HG02763 (cell line): Measurements from ENCODE around the gene UBE2K.
A peak's percentile ranks its signal among the peaks of the same experiment; 100 is the strongest.
"Not testable (repeated sequence)": the region's sequence is repeated elsewhere in the genome, so short reads cannot be mapped to it uniquely, and the experiment has no call there.

ENCODE experiments used
- ATAC-seq: cut with Tn5 transposase; IDR thresholded peaks from one replicate; pipeline ENCODE4 v1.9.1; 2021; ENCODE audit warnings: mild to moderate bottlenecking, moderate library complexity; ENCODE audit not compliant: unreplicated experiment

The UBE2K gene

GRCh38 chr4:39721273-39721672, 23.3 kb downstream of the UBE2K start:
- ATAC-seq = not testable (repeated sequence)

- no peak for ATAC-seq
Observed at GRCh38 chr4:39721788-39722187, 23.9 kb downstream of the UBE2K start.

- ATAC-seq = no peak
Observed at GRCh38 chr4:39729557-39729956, 31.6 kb downstream of the UBE2K start.

DNA sequence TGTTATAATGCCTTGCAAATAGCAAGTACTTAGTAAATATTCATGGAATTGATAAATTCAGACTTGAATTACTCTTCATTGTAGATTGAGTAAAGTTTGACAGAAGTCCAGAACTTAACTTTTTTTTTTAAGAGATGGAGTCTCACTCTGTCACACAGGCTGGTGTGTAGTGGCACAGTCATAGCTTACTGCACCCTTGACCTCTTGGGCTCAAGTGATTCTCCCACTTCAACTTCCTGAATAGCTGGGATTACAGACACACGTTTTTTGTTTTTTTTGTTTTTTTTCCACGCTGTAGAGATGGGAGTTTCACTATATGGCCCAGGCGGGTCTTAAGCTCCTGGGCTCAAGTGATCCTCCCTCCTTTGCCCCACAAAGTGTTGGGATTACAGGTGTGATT, 32.1 kb downstream of the UBE2K start:
- ATAC-seq = no peak

DNA sequence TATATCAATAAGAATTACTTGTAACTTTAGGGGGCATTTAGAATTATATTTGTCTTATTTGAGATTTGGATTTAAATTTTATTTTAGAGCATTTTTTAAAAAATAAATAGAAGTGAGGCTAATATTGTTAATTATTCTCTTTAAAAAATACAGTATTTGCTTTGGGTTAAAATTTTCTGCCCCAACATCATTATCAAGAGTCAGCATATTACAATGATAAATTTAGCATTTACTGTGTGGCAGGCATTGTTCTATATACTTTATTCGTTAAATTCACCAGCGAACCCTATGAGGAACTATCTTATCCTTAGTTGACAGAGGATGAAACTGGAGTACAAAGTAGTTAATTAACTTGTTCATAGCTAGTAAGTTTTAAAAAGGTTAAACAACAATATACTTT, 34.0 kb downstream of the UBE2K start:
- no peak for ATAC-seq

DNA sequence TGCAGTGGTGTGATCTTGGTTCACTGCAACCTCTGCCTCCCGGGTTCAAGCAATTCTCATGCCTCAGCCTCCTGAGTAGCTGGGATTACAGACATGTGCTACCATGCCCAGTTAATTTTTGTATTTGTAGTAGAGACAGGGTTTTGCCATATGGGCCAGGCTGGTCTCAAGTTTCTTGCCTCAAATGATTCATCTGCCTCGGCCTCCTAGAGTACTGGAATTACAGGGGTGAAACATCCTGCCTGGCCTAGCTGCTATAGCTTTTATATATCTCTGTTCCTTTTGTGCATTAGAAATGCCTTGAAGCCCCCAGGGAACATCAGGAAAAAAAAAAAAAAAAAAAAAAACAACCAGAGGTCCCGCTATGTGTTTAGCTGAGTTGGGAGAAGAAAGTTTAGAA, 34.8 kb downstream of the UBE2K start:
- ATAC-seq = no peak

DNA sequence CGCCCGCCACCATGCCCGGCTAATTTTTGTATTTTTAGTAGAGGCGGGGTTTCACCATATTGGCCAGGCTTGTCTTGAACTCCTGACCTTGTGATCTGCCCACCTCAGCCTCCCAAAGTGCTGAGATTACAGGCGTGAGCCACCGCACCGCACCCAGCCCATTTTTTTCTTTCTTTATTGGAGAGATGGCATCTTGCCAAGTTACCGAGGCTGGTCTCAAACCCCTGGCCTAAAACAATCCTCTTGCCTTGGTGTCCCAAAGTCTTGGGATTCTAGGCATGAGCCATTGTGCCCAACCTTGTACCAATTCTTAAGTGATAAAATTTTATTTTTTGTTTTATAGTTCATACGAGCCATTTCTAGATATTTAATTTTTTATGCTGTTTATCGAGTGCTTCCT, 41.7 kb downstream of the UBE2K start:
- not testable (repeated sequence) for ATAC-seq

DNA sequence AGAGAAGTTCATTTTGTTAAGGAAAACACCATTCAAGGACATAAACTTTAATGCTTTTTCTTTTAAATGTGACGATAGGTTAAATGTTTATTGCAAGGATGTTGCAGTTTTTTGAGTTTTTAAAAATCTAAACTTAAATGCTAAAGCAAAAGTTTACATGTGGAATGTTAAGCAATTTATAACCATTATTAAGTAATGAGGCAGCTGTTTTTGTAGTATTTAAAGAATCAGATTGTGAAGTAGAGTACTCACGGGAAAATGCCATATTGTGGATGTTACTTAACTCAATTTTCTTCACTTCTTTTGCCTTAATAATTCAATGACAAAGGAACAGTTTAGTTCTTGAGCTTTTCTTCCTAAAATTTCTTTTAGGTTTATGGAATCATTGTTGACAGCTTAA, 43.5 kb downstream of the UBE2K start:
- no peak for ATAC-seq

DNA sequence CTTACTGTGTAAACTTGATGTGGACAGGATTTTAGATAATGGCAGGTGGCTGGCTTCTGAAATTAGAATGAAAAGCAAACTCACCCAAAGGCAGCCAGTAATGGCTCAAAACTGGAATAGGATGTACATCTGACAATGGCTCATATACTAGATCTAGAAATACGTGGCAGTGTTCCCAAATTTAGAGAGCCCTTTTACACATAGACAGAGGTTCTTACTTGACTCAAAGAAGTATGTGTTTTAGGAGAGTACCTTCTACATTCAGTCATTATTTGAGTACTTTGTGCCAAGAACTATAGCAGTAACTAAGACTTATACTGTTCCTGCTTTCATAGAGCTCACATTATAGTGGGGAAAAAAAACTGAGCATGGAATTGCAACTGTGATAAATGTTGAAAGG, 48.0 kb downstream of the UBE2K start:
- no peak for ATAC-seq

GRCh38 chr4:39750216-39750615, 52.3 kb downstream of the UBE2K start:
- ATAC-seq = no peak

GRCh38 chr4:39754309-39754708, 56.4 kb downstream of the UBE2K start:
- ATAC-seq = no peak

DNA sequence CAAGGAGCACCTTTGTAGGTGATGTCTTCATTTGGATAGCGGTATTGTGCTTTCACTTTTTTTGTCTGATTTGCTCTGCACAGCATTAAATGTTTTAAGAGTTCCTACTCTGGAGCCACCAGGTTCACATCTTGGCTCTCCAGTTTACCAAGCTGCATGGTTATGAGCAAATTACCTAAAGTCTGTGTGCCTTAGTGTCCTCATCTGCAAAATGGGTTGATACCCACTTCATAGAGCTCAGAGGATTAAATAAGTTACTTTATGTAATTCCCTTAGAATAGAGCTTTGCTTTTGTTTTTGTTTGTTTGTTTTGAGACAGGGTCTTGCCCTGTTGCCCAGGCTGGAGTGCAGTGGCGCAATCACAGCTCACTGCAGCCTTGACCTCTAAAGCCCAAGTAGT, 58.2 kb downstream of the UBE2K start:
- no peak for ATAC-seq

- no peak for ATAC-seq
Observed at GRCh38 chr4:39758176-39758575, 60.2 kb downstream of the UBE2K start.

DNA sequence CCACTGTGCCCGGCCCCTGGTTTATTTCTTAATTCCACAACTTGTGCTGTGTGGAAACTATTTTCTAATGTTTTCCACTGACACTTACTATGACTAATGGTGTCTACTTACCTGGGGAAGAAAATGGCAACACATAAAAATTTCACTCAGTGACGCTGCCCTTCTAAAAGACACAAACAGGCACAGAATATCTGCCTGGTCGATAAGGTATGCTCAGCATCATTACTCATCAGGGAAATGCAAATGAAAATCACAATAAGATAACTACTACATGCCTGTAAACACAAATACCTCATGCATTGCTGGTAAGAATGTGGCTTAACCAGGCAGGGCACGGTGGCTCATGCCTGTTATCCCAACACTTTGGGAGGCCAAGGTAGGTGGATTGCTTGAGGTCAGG, 61.6 kb downstream of the UBE2K start:
- no peak for ATAC-seq

DNA sequence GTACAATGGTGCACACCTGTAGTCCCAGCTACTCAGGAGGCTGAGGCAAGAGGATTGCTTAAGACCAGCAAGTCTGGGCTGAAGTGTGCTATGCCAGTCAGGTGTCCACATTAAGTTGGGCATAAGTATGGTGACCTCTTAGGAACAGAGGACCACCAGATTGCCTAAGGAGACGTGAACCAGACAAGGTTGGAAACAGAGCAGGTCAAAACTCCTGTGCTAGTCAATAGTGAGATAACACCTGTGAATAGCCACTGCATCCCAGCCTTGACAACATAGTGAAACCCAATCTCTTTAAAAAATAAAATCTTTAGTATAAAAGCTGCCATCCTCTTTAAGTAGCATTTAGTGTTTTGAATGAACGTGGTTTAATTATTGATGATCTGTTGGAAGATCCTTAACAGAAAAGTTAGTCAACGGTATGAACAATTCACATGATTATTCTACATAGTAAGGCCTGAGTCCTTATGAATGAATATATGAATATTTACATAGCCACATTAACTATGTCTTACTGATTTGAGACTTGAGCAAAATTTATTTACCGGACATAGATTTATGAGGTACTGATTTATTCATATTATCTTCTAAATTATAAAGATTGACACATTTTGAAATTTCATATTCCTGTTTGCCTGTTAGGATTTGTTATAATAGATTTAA, 63.2 kb downstream of the UBE2K start:
- ATAC-seq = no peak

DNA sequence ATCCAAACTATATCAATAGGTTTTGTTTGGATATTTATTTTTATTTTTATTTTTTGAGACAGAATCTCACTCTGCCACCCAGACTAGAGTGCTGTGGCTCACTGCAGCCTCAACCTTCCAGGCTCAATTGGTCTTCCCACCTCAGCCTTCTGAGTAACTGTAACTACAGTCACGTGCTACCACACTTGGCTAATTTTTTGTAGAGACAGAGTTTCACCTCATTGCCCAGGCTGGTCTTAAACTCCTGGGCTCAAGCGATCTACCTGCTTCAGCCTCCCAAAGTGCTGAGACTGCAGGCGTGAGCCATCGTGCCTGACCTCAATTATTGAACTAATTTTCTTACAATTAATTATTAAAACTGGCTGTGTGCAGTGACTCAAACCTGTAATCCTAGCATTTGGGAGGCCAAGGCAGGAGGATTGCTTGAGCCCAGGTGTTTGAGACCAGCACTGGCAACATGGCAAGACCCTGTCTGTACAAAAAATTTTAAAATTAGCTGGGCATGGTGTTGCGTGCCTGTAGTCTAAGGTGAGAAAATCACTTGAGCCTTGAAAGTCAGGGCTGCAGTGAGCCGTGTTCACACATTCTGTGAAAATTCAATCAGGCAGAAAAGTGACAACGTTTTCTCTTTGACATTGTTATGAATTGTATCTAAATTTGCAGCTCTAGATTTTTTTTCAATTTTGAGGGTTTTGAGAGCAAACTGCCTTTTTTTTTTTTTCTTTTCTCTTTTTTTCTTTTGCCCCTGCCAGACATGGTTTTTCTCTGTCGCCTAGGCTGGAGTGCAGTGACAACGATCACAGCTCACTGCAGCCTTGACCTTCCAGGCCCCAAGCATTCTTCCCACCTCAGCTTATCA, 66.0 kb downstream of the UBE2K start:
- ATAC-seq = peak; percentile 60

DNA sequence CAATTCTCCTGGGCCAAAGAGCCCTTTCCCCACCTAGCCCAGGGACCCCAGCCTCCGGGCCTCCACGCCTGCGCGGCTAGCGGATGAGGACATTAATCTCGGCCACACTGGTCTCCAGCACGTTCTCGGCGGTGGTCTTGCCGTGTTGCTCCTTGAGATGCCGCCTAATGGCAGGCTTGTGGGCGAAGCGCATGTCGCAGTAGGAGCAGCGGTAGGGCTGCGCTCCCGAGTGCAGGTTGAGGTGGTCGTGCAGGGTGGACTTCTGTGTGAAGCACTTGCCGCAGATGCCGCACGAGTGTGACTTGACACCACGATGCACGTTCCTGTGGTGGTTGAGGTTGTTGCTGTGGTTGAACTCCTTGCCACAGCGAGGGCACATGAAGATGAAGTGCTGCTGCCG, 72.1 kb downstream of the UBE2K start:
- no peak for ATAC-seq

GRCh38 chr4:39770471-39770870, 72.5 kb downstream of the UBE2K start:
- no peak for ATAC-seq

- no peak for ATAC-seq
Observed at GRCh38 chr4:39770969-39771724, 73.2 kb downstream of the UBE2K start.

DNA sequence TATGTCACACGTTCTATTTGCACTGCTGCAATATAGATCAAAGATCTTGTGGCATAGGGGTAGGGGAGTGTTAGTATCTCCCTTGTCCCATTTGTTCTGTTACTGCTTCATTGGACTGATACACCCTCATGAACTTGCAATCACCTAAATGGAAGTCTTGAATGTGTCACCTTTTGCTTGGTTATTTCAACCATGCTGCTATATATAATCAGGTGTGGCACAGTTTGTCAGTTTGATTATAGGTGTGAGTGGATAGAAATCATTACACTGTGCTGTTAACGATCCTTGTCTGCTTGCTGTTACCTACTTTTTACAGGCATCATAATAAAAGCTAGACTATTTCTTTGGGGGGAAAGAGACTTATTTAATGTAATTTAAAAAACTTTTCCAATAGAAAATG, 84.1 kb downstream of the UBE2K start:
- ATAC-seq = not testable (repeated sequence)

DNA sequence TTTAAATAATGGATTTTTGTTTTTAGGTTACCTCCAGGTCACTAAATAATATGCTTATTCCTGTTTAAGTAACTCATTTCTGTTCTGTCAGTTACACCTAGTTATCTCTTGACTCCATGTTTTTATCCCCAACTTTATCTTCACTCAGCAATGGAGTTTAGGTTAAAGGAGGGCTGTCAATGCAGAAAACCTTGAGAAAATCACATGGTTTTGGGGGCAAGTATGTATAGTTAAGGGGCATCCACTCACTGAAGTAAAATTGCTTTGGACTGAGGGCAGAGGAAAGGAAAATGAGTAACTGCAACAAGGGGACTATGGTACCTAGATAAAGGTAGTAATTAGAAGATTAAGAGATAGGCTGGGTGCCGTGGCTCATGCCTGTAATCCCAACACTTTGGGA, 87.1 kb downstream of the UBE2K start:
- ATAC-seq = no peak

GRCh38 chr4:39786838-39787237, 88.9 kb downstream of the UBE2K start:
- no peak for ATAC-seq
